OCI-LY7 (cell line): ENCODE data around the gene MAMDC2.

ENCODE experiments used
- EZH2phosphoT487 ChIP-seq: fragments of 200-600 bp; sonication (generic); IDR thresholded peaks from 2 replicates; pipeline ENCODE4 v1.6.1; 2018; ENCODE audit warnings: low read depth, borderline replicate concordance, mild to moderate bottlenecking, mixed run types, antibody characterized with exemption, low read length, moderate library complexity, mixed read lengths
- TF ChIP-seq, protein P1 (sequence below): fragments of 200-600 bp; sonication (generic); conservative IDR thresholded peaks from 2 replicates; pipeline ENCODE4 v1.5.1; 2014; ENCODE audit warnings: mild to moderate bottlenecking, antibody characterized with exemption, low read length, moderate library complexity, mixed read lengths

DNA sequence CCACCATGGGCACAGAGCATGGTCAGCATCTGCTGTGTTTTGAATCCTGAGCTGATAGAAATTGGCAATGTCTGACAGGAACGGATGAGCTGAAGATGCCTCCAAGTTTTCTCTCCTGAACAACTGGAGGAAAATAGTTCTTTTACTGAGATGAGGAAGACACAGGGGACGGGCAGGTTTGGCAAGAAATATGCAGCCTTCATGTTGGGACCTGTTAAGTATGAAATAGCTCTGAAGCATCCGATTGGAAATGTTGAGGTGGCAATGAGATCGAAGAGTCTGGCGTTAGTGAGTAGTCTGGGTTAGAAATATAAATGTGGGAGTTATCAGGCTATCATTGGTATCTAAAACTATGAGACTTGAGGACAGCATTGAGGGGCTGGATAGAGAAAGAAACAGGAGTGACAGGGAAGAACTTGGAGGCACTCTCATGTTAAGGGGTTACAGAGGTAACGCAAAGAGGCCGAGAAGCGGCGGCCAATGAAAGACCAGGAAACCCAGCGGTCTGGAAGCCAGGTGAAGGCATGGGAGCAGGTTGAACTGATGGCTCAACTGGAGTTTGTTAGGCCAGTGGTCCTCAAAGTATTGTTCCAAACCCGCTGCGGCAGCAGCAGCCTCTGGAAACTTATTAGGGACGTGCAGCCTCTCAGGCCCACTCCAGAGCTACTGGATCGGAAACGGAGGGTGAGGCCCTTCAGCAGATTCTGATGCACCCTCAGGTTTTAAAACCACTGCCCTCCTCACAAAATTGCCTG, 1.0 kb upstream of the MAMDC2 start:
- TF ChIP-seq, protein P1, sequence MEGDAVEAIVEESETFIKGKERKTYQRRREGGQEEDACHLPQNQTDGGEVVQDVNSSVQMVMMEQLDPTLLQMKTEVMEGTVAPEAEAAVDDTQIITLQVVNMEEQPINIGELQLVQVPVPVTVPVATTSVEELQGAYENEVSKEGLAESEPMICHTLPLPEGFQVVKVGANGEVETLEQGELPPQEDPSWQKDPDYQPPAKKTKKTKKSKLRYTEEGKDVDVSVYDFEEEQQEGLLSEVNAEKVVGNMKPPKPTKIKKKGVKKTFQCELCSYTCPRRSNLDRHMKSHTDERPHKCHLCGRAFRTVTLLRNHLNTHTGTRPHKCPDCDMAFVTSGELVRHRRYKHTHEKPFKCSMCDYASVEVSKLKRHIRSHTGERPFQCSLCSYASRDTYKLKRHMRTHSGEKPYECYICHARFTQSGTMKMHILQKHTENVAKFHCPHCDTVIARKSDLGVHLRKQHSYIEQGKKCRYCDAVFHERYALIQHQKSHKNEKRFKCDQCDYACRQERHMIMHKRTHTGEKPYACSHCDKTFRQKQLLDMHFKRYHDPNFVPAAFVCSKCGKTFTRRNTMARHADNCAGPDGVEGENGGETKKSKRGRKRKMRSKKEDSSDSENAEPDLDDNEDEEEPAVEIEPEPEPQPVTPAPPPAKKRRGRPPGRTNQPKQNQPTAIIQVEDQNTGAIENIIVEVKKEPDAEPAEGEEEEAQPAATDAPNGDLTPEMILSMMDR: no peak
- TF ChIP-seq EZH2phosphoT487: no peak
